Type B pancreatic cell (in vitro differentiated cells): Measurements from ENCODE around the gene SH3GL2. TPM values are rescaled to one million over a fixed set of nuclear protein-coding genes. Genes with fewer than 3 reads are reported as not detected.
A peak's percentile ranks its signal among the peaks of the same experiment; 100 is the strongest.

Experiments used
- DNase-seq: peaks from one replicate; pipeline ENCODE4 v3.0.0; 2021; ENCODE audit warnings: mixed read lengths; ENCODE audit not compliant: unreplicated experiment; ENCODE audit errors: extremely low spot score
- H3K27ac Mint-ChIP-seq: 2 replicates; pipeline ENCODE4 v1.8.0; 2021; ENCODE audit warnings: mild to moderate bottlenecking, mixed read lengths
- H3K27me3 Mint-ChIP-seq: 2 replicates; pipeline ENCODE4 v1.8.0; 2021; ENCODE audit warnings: mixed read lengths
- H3K36me3 Mint-ChIP-seq: 2 replicates; pipeline ENCODE4 v1.8.0; 2021; ENCODE audit warnings: mixed read lengths
- H3K4me1 Mint-ChIP-seq: one replicate; pipeline ENCODE4 v1.8.0; 2021; ENCODE audit warnings: mixed read lengths; ENCODE audit not compliant: unreplicated experiment
- H3K4me3 Mint-ChIP-seq: 2 replicates; pipeline ENCODE4 v1.8.0; 2021; ENCODE audit warnings: mild to moderate bottlenecking, mixed read lengths
- H3K9me3 Mint-ChIP-seq: 2 replicates; pipeline ENCODE4 v1.8.0; 2021; ENCODE audit warnings: mixed read lengths
- CTCF ChIP-seq: fragments of 200-600 bp; sonication (generic); conservative IDR thresholded peaks from 2 replicates; pipeline ENCODE4 v1.5.0; 2021; ENCODE audit warnings: antibody characterized with exemption, mild to moderate bottlenecking
- total RNA-seq: library from RNA; stranded (reverse); gene quantifications from 2 replicates; pipeline ENCODE4 v1.2.1, GENCODE V29; 2021; ENCODE audit warnings: low replicate concordance

SH3GL2 gene
- total RNA-seq, 1 donor from 2014 or later: 7.6 TPM

DNA sequence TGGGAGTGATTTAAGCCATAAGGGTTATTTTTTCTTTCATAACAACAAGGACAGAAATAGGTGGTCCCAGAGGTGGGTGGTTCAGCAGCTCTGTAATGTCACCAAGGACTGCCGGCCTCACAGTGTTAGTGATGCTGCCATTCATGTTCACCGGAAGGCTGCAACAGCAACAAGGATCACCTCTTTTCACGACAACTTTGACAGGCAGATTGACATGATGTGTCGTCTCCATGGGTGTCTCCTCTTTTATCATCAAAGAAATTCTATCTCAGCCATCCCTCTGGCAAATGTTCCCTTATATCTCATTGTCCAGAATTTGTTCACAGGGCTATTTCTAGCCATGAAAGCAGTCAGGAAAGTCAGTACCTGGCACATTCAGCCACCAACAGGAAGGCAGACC, 231.5 kb downstream of the SH3GL2 start:
- H3K9me3 Mint-ChIP-seq: no peaks in the 10 kb centered on the region
- no peak for TF ChIP-seq CTCF
- no peak overlapping the region for H3K27ac Mint-ChIP-seq
- H3K4me3 Mint-ChIP-seq: no peak overlapping the region
- peaks cover 15% of the 10 kb centered on the region for H3K4me1 Mint-ChIP-seq
- no peaks in the 10 kb centered on the region for H3K36me3 Mint-ChIP-seq
- no peak for DNase-seq
- peaks cover 10% of the 10 kb centered on the region for H3K27me3 Mint-ChIP-seq

DNA sequence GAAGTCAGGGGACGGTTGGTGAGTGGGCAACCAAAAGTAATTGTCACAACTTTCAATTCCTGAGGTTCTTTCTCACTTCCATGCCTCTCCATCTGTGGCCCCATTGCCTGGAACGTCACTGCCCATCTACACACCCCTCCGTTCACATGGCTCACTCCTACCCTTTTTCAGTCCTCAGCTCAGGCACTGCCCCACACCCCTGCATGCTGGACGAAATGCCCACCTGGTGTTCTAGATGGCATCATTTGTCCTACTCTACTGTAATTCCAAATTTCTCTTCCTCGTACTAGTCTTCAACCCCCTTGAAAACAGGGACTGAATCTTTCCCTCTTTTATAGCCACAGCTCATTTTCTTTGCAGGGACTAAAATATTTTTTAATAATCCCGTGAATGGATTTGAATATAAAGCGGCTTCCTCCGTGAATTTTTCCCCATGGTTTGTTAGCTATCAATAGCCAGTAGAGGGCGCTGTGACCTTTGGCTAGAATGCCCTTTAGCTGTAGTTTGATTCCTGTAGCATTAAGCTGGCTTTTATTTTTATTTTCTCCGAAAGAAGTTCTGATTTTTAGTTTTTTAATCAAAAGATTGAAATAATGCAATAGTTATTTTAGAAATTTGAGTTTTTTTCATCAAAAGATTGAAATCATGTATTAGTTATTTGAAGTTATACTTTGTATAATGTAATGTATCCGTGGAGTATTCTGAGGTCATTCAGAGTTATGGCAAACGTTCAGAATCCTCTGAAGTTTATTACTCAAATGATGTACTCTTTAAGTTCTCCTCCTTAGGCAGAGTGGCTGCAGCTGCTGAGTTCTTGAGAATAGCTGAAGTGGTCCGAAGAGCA, 232.1 kb downstream of the SH3GL2 start:
- Mint-ChIP-seq H3K27me3 (peaks cover 11% of the 10 kb centered on the region), H3K4me3 (no peak overlapping the region), H3K4me1 (peaks cover 15% of the 10 kb centered on the region), H3K36me3 (no peaks in the 10 kb centered on the region), H3K9me3 (no peaks in the 10 kb centered on the region), H3K27ac (no peak overlapping the region)
- DNase-seq: no peak
- peak; percentile 96 for TF ChIP-seq CTCF

DNA sequence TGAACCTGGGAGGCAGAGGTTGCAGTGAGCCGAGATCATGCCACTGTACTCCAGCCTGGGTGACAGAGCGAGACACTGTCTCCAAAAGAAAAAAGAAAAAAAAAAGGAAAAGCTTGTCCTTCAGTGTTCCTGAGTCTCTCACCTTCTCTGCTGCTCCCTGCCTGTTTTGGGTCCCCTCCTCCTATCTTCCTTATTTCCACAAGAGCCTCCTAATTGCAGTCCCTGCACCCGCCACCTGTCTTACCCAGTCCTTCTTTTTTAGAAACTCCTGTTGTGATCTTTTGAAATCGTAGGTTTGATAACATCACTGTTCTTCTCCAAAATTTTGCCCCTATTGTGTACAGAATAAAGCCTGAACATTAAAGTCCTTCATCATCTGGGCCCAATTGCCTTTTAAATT, 234.9 kb downstream of the SH3GL2 start:
- TF ChIP-seq CTCF: peak; percentile 26
- no peak overlapping the region for H3K4me3 Mint-ChIP-seq
- peaks cover 8% of the 10 kb centered on the region for H3K27me3 Mint-ChIP-seq
- H3K4me1 Mint-ChIP-seq: peaks cover 5% of the 10 kb centered on the region
- DNase-seq: no peak
- H3K9me3 Mint-ChIP-seq: no peaks in the 10 kb centered on the region
- no peaks in the 10 kb centered on the region for H3K36me3 Mint-ChIP-seq
- no peak overlapping the region for H3K27ac Mint-ChIP-seq

DNA sequence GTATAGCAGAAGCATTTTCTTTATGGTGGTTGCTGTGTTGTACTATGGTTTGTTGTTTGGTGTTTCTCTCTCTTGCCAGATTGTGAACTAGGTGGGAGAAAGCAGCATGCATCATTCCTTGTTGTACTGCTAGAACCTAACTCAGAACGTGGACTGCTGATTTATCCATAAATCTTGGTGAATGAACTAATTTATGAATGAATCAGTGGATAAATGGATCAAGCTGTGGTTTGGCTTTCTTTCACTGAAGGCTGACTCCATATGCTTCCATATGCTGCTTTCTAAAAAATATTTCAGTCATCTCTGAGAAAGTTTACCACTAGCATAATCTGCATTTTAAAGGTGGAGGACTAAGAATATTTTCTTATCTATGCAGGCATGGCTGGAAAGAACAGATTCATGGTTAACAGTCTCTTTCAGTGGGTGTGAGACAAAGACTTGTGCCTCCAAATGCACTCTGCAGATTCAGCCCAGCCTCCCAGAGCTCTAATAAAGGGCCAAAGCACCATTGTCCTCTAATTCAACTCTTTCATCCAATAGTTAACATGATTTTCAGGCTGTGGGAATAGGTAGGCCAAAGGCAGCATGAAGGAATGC, 237.7 kb downstream of the SH3GL2 start:
- no peak for TF ChIP-seq CTCF
- H3K27me3 Mint-ChIP-seq: peaks cover 8% of the 10 kb centered on the region
- no peak for DNase-seq
- peaks cover 5% of the 10 kb centered on the region for H3K4me1 Mint-ChIP-seq
- H3K9me3 Mint-ChIP-seq: no peaks in the 10 kb centered on the region
- no peak overlapping the region for H3K4me3 Mint-ChIP-seq
- no peaks in the 10 kb centered on the region for H3K36me3 Mint-ChIP-seq
- no peak overlapping the region for H3K27ac Mint-ChIP-seq

- peak; percentile 16 for TF ChIP-seq CTCF
- no peak for DNase-seq
- H3K9me3 Mint-ChIP-seq: no peaks in the 10 kb centered on the region
- peaks cover 9% of the 10 kb centered on the region for H3K4me1 Mint-ChIP-seq
- peaks cover 3% of the 10 kb centered on the region for H3K27me3 Mint-ChIP-seq
- H3K27ac Mint-ChIP-seq: no peak overlapping the region
- no peaks in the 10 kb centered on the region for H3K36me3 Mint-ChIP-seq
- H3K4me3 Mint-ChIP-seq: no peak overlapping the region
Measured at GRCh38 chr9:17824191-17824590, 245.3 kb downstream of the SH3GL2 start.
